ENCODE data around the gene DELE1. TPM values are rescaled to one million over a fixed set of nuclear protein-coding genes. Genes with fewer than 3 reads are reported as not detected.

DELE1 gene
- total and polyA plus RNA-seq, 2 donors (not counting 1 experiment from before 2014, with no cell fraction given): 124 to 127 TPM

DNA sequence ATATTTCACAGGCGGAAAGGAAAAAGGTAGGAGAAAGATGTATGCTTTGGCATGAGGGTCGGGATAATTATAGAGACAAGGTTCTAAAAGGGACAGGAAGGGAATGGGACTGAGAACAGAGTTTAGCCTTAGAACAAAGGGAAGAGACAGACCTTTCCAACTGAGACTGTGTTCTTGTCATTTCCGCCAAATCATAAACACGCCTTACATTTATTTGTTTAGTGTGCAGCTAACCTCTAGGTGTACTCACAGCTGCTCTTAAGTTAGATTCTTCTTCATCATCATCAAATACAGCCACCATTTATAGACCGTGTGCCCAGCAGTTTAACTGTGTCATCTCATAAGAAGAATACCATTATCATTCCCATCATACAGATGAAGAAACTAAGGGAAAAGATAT is 5.9 kb upstream of the DELE1 start:
- Mint-ChIP-seq H3K27ac (no peak overlapping the region), H3K4me1 (peaks cover 41% of the 10 kb centered on the region), H3K9me3 (ENCODE audit: insufficient read depth) (no peaks in the 10 kb centered on the region), H3K27me3 (no peaks in the 10 kb centered on the region), H3K4me3 (no peak overlapping the region)
- no peak overlapping the region for H3K9ac ChIP-seq (ENCODE audit: low read length)
- no peak for DNase-seq
- no peak overlapping the region for H3K27ac ChIP-seq (ENCODE audit: low read length in 2 of 2)
- no peak for ATAC-seq (ENCODE audit: low read depth)
- TF ChIP-seq, protein P1, sequence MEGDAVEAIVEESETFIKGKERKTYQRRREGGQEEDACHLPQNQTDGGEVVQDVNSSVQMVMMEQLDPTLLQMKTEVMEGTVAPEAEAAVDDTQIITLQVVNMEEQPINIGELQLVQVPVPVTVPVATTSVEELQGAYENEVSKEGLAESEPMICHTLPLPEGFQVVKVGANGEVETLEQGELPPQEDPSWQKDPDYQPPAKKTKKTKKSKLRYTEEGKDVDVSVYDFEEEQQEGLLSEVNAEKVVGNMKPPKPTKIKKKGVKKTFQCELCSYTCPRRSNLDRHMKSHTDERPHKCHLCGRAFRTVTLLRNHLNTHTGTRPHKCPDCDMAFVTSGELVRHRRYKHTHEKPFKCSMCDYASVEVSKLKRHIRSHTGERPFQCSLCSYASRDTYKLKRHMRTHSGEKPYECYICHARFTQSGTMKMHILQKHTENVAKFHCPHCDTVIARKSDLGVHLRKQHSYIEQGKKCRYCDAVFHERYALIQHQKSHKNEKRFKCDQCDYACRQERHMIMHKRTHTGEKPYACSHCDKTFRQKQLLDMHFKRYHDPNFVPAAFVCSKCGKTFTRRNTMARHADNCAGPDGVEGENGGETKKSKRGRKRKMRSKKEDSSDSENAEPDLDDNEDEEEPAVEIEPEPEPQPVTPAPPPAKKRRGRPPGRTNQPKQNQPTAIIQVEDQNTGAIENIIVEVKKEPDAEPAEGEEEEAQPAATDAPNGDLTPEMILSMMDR (IDR thresholded peaks at IDR 0.05): no peak
- TF ChIP-seq EZH2 (IDR thresholded peaks at IDR 0.05; ENCODE audit: borderline replicate concordance, insufficient read depth, low read depth, low read length, poor library complexity, severe bottlenecking): no peak
- no peak overlapping the region for H3K4me2 ChIP-seq (replicated peaks; ENCODE audit: low read depth, low read length, poor library complexity, severe bottlenecking)
- intact Hi-C loops (cut with micrococcal nuclease): no loop called here
- H3K36me3 ChIP-seq (replicated peaks in 1 of 2; ENCODE audit: control extremely low read depth in 1 of 2, control insufficient read depth in 1 of 2, extremely low read depth in 1 of 2, insufficient read depth in 2 of 2, low read length in 1 of 2): no peaks in the 10 kb centered on the region
- POLR2A ChIA-PET: no interaction called here
- peaks cover 0 to 5% (median 1%) of the 10 kb centered on the region in 4 experiments for H3K27me3 ChIP-seq (replicated peaks in 1 of 4; ENCODE audit: control extremely low read depth in 1 of 4, control insufficient read depth in 3 of 4, insufficient read depth in 4 of 4, low read length in 3 of 4)
- no peak overlapping the region for H3K4me3 ChIP-seq (ENCODE audit: control extremely low read depth in 1 of 5, extremely low read depth in 1 of 5, insufficient read depth in 1 of 5, low read depth in 2 of 5, low read length in 4 of 5)
- H3K79me2 ChIP-seq (ENCODE audit: control insufficient read depth, insufficient read depth, low read length): no peaks in the 10 kb centered on the region
- H3K4me1 ChIP-seq (ENCODE audit: control insufficient read depth in 2 of 2, insufficient read depth in 2 of 2, low read length in 2 of 2): peaks cover 26 to 34% of the 10 kb centered on the region in 2 donors
- no peak overlapping the region for H2AFZ ChIP-seq (ENCODE audit: insufficient read depth, low read depth, low read length, poor library complexity, severe bottlenecking)
- WGBS (ENCODE audit: insufficient coverage): 50% methylated on average over 2 of the region's 5 CpGs
- no peaks in the 10 kb centered on the region for H4K20me1 ChIP-seq (ENCODE audit: control insufficient read depth, insufficient read depth, low read length, poor library complexity, severe bottlenecking)
- CTCF ChIA-PET: interaction anchor here (1.6 to 2.7 kb wide), 2 partner anchors 37 to 42 kb away, joined by 4 to 16 read pairs; no protein-coding TSS in a partner anchor
- no peaks in the 10 kb centered on the region for H3K9me3 ChIP-seq (ENCODE audit: control extremely low read depth in 1 of 3, control insufficient read depth in 2 of 3, insufficient read depth in 1 of 3, low read length in 2 of 3)

DNA sequence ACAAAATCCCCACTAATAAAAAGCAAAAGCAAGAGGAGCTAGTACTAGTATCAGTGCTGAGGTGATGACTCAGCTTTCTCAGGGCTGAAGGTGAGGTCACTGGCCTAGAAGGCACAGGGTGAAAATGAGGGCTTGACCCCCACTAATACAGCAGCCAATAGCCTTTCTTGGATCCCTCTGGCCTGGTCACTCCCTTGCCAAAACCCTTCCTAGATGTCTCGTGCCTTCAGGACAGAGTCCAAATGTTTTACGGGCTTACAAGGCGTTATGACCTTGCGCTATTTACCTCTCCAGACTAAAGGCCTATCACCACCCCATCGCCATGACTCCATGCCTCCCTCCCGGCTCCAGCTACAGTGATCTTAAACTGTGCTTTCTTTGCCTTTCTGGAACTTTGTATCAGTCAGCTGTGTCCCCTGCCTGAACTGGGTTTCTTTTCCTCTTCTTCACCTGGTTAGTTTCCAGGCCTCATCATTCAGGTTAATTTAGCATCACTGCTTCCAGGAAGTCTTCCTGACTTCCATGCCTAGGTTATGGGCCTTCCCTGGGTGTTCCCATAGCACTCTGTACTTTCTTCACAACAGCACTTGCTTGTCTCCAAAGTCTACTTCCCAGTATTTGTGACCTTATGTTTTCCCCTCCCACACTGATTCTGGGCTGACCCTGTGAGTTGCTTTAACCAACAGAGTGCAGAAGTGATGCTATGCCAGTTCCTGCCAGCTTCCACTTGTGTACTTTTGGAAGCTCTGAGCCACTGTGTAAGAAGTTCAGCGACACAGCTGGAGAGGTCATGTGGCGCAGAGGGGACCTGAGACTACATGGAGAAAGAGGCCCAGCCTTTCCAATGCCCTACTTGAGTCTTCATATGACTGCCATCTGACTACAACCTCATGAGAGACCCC is 4.2 kb upstream of the DELE1 start:
- Histone ChIP-seq H3K4me1 (ENCODE audit: control insufficient read depth in 2 of 2, insufficient read depth in 2 of 2, low read length in 2 of 2) (peaks cover 21 to 32% of the 10 kb centered on the region in 2 donors), H2AFZ (ENCODE audit: insufficient read depth, low read depth, low read length, poor library complexity, severe bottlenecking) (no peak overlapping the region), H3K79me2 (ENCODE audit: control insufficient read depth, insufficient read depth, low read length) (peaks cover 5% of the 10 kb centered on the region), H3K9me3 (ENCODE audit: control extremely low read depth in 1 of 3, control insufficient read depth in 2 of 3, insufficient read depth in 1 of 3, low read length in 2 of 3) (no peaks in the 10 kb centered on the region), H3K4me3 (ENCODE audit: control extremely low read depth in 1 of 5, extremely low read depth in 1 of 5, insufficient read depth in 1 of 5, low read depth in 2 of 5, low read length in 4 of 5) (no peak overlapping the region), H3K27ac (ENCODE audit: low read length in 2 of 2) (no peak overlapping the region), H4K20me1 (ENCODE audit: control insufficient read depth, insufficient read depth, low read length, poor library complexity, severe bottlenecking) (no peaks in the 10 kb centered on the region), H3K9ac (ENCODE audit: low read length) (no peak overlapping the region), H3K4me2 (replicated peaks; ENCODE audit: low read depth, low read length, poor library complexity, severe bottlenecking) (no peak overlapping the region), H3K36me3 (replicated peaks in 1 of 2; ENCODE audit: control extremely low read depth in 1 of 2, control insufficient read depth in 1 of 2, extremely low read depth in 1 of 2, insufficient read depth in 2 of 2, low read length in 1 of 2) (no peaks in the 10 kb centered on the region), H3K27me3 (replicated peaks in 1 of 4; ENCODE audit: control extremely low read depth in 1 of 4, control insufficient read depth in 3 of 4, insufficient read depth in 4 of 4, low read length in 3 of 4) (no peaks in the 10 kb centered on the region)
- Mint-ChIP-seq H3K27me3 (no peaks in the 10 kb centered on the region), H3K4me3 (no peak overlapping the region), H3K27ac (no peak overlapping the region), H3K4me1 (peaks cover 43% of the 10 kb centered on the region), H3K9me3 (ENCODE audit: insufficient read depth) (no peaks in the 10 kb centered on the region)
- ChIA-PET POLR2A (no interaction called here), CTCF (interaction anchor here (0.8 to 1.2 kb wide), 2 partner anchors 41 to 227 kb away, joined by 3 read pairs; no protein-coding TSS in a partner anchor)
- no peak for TF ChIP-seq EZH2 (IDR thresholded peaks at IDR 0.05; ENCODE audit: borderline replicate concordance, insufficient read depth, low read depth, low read length, poor library complexity, severe bottlenecking)
- TF ChIP-seq, protein P1 (IDR thresholded peaks at IDR 0.05): no peak
- WGBS (ENCODE audit: insufficient coverage): 100% methylated on average over 8 of the region's 8 CpGs
- intact Hi-C loops (cut with micrococcal nuclease): loop anchor here (5.0 kb wide), 2 partner anchors 42 to 597 kb away; partner anchors contain the start of genes PCDH1 and TAF7
- DNase-seq (no peak), ATAC-seq (ENCODE audit: low read depth) (no peak)
